Activated T-cell treated with anti-CD3 and anti-CD28 coated beads, Interleukin-2, amount 50 U/mL, for 4 hours (primary cell): ENCODE measurements around the gene PRPF40B. TPM values are rescaled to one million over a fixed set of nuclear protein-coding genes. Genes with fewer than 3 reads are reported as not detected.

ENCODE experiments used
- ATAC-seq, 2 donors: fragments of 200-7000 bp; cut with Tn5 transposase; one replicate each; pipeline ENCODE4 v1.10.0; 2021
- DNase-seq: peaks from one replicate; pipeline ENCODE4 v3.0.0-alpha.2; 2020
- H3K27me3 Mint-ChIP-seq: one replicate; pipeline ENCODE4 v1.8.0; 2021; ENCODE audit warnings: low read depth, mixed read lengths
- H3K36me3 Mint-ChIP-seq: one replicate; pipeline ENCODE4 v1.8.0; 2022; ENCODE audit warnings: mixed read lengths; ENCODE audit not compliant: insufficient read depth
- H3K4me1 Mint-ChIP-seq: one replicate; pipeline ENCODE4 v1.8.0; 2021; ENCODE audit warnings: low read depth, mixed read lengths
- H3K4me3 Mint-ChIP-seq: one replicate; pipeline ENCODE4 v1.8.0; 2021; ENCODE audit warnings: mild to moderate bottlenecking, moderate library complexity, mixed read lengths
- H3K9me3 Mint-ChIP-seq: one replicate; pipeline ENCODE4 v1.8.0; 2021; ENCODE audit warnings: mixed read lengths
- total RNA-seq, 3 donors: library from RNA; stranded (reverse); gene quantifications; one replicate each; pipeline ENCODE4 v1.2.1, GENCODE V29; 2021

The PRPF40B gene
- total RNA-seq, 3 donors from 2014 or later: 8.0 to 10.9 (median 10.6) TPM

GRCh38 chr12:49621651-49622500, 1.5 kb upstream of the PRPF40B start:
- Mint-ChIP-seq H3K9me3 (no peaks in the 10 kb centered on the region), H3K36me3 (no peaks in the 10 kb centered on the region), H3K4me3 (peak overlapping the region; percentile 84), H3K27me3 (no peaks in the 10 kb centered on the region), H3K4me1 (peaks cover 26% of the 10 kb centered on the region)
- no peak for ATAC-seq
- no peak for DNase-seq

GRCh38 chr12:49622501-49623141, 740 bp upstream of the PRPF40B start:
- H3K9me3 Mint-ChIP-seq: no peaks in the 10 kb centered on the region
- peak overlapping the region; percentile 84 for H3K4me3 Mint-ChIP-seq
- ATAC-seq (peak; percentile 23 to 25), DNase-seq (no peak)
- H3K27me3 Mint-ChIP-seq: no peaks in the 10 kb centered on the region
- H3K36me3 Mint-ChIP-seq: no peaks in the 10 kb centered on the region
- H3K4me1 Mint-ChIP-seq: peaks cover 26% of the 10 kb centered on the region

- H3K36me3 Mint-ChIP-seq: no peaks in the 10 kb centered on the region
- no peaks in the 10 kb centered on the region for H3K27me3 Mint-ChIP-seq
- peak overlapping the region; percentile 42 for H3K4me3 Mint-ChIP-seq
- H3K4me1 Mint-ChIP-seq: peaks cover 26% of the 10 kb centered on the region
- no peak for ATAC-seq
- no peak for DNase-seq
- H3K9me3 Mint-ChIP-seq: no peaks in the 10 kb centered on the region
Observed at GRCh38 chr12:49624921-49625577, 1.7 kb downstream of the PRPF40B start.

- H3K9me3 Mint-ChIP-seq: no peaks in the 10 kb centered on the region
- H3K4me3 Mint-ChIP-seq: no peak overlapping the region
- ATAC-seq (peak; percentile 46 to 55), DNase-seq (no peak)
- no peaks in the 10 kb centered on the region for H3K27me3 Mint-ChIP-seq
- no peaks in the 10 kb centered on the region for H3K36me3 Mint-ChIP-seq
- peaks cover 20% of the 10 kb centered on the region for H3K4me1 Mint-ChIP-seq
Observed at GRCh38 chr12:49626169-49626835, 2.9 kb downstream of the PRPF40B start.

- Mint-ChIP-seq H3K4me1 (peaks cover 15% of the 10 kb centered on the region), H3K9me3 (no peaks in the 10 kb centered on the region), H3K4me3 (no peak overlapping the region), H3K27me3 (no peaks in the 10 kb centered on the region), H3K36me3 (no peaks in the 10 kb centered on the region)
- no peak for DNase-seq
- no peak for ATAC-seq
Observed at GRCh38 chr12:49626836-49627235, 3.5 kb downstream of the PRPF40B start.

GRCh38 chr12:49627752-49628360, 4.5 kb downstream of the PRPF40B start:
- Mint-ChIP-seq H3K36me3 (no peaks in the 10 kb centered on the region), H3K9me3 (no peaks in the 10 kb centered on the region), H3K27me3 (no peaks in the 10 kb centered on the region), H3K4me3 (no peak overlapping the region), H3K4me1 (peaks cover 6% of the 10 kb centered on the region)
- ATAC-seq (no peak), DNase-seq (no peak)

- ATAC-seq: no peak
- Mint-ChIP-seq H3K36me3 (no peaks in the 10 kb centered on the region), H3K4me1 (peaks cover 2% of the 10 kb centered on the region), H3K4me3 (no peak overlapping the region), H3K27me3 (no peaks in the 10 kb centered on the region), H3K9me3 (no peaks in the 10 kb centered on the region)
- DNase-seq: no peak
Observed at GRCh38 chr12:49631336-49631907, 8.1 kb downstream of the PRPF40B start.

GRCh38 chr12:49632401-49632800, 9.0 kb downstream of the PRPF40B start:
- H3K4me3 Mint-ChIP-seq: no peak overlapping the region
- no peaks in the 10 kb centered on the region for H3K36me3 Mint-ChIP-seq
- no peaks in the 10 kb centered on the region for H3K9me3 Mint-ChIP-seq
- ATAC-seq (no peak), DNase-seq (no peak)
- no peaks in the 10 kb centered on the region for H3K27me3 Mint-ChIP-seq
- peaks cover 11% of the 10 kb centered on the region for H3K4me1 Mint-ChIP-seq

- peaks cover 11% of the 10 kb centered on the region for H3K4me1 Mint-ChIP-seq
- no peaks in the 10 kb centered on the region for H3K36me3 Mint-ChIP-seq
- H3K4me3 Mint-ChIP-seq: no peak overlapping the region
- ATAC-seq (no peak), DNase-seq (no peak)
- H3K9me3 Mint-ChIP-seq: no peaks in the 10 kb centered on the region
- no peaks in the 10 kb centered on the region for H3K27me3 Mint-ChIP-seq
Observed at GRCh38 chr12:49632986-49633702, 9.8 kb downstream of the PRPF40B start.

GRCh38 chr12:49633703-49634345, 10.5 kb downstream of the PRPF40B start:
- no peaks in the 10 kb centered on the region for H3K27me3 Mint-ChIP-seq
- DNase-seq: no peak
- no peaks in the 10 kb centered on the region for H3K9me3 Mint-ChIP-seq
- H3K36me3 Mint-ChIP-seq: no peaks in the 10 kb centered on the region
- ATAC-seq: no peak
- H3K4me1 Mint-ChIP-seq: peaks cover 11% of the 10 kb centered on the region
- H3K4me3 Mint-ChIP-seq: no peak overlapping the region

- DNase-seq (no peak), ATAC-seq (no peak)
- no peaks in the 10 kb centered on the region for H3K9me3 Mint-ChIP-seq
- no peaks in the 10 kb centered on the region for H3K27me3 Mint-ChIP-seq
- peaks cover 11% of the 10 kb centered on the region for H3K4me1 Mint-ChIP-seq
- no peak overlapping the region for H3K4me3 Mint-ChIP-seq
- H3K36me3 Mint-ChIP-seq: no peaks in the 10 kb centered on the region
Observed at GRCh38 chr12:49635036-49635435, 11.7 kb downstream of the PRPF40B start.

- no peak for DNase-seq
- H3K9me3 Mint-ChIP-seq: no peaks in the 10 kb centered on the region
- ATAC-seq: no peak
- no peaks in the 10 kb centered on the region for H3K27me3 Mint-ChIP-seq
- H3K4me1 Mint-ChIP-seq: peaks cover 11% of the 10 kb centered on the region
- H3K36me3 Mint-ChIP-seq: no peaks in the 10 kb centered on the region
- no peak overlapping the region for H3K4me3 Mint-ChIP-seq
Observed at GRCh38 chr12:49635656-49636055, 12.3 kb downstream of the PRPF40B start.

GRCh38 chr12:49636574-49636973, 13.2 kb downstream of the PRPF40B start:
- H3K9me3 Mint-ChIP-seq: no peaks in the 10 kb centered on the region
- ATAC-seq: no peak
- DNase-seq: no peak
- H3K36me3 Mint-ChIP-seq: peaks cover 2% of the 10 kb centered on the region
- peaks cover 11% of the 10 kb centered on the region for H3K4me1 Mint-ChIP-seq
- H3K27me3 Mint-ChIP-seq: no peaks in the 10 kb centered on the region
- H3K4me3 Mint-ChIP-seq: no peak overlapping the region
